Cardiac fibroblast (primary cell): ENCODE measurements around the gene ADGRL3.

ENCODE experiments used
- DNase-seq, 2 donors: peaks; one replicate each; pipeline versions ENCODE4 v3.0.0 to v3.0.0-alpha.2; 2010; ENCODE audit warnings: low read depth in 2 of 2
- H3K4me3 ChIP-seq, 2 donors: replicated peaks in 1 of 2; 1 replicate in 1 of 2; 2 replicates in 1 of 2; pipeline ENCODE4 v1.5.1; 2011; ENCODE audit warnings: low read depth in 2 of 2, low read length in 2 of 2, mild to moderate bottlenecking in 2 of 2, moderate library complexity in 1 of 2
- CTCF ChIP-seq: IDR thresholded peaks from one replicate; pipeline ENCODE4 v1.5.1; 2011; ENCODE audit warnings: low read depth, mild to moderate bottlenecking, low read length, inconsistent platforms

Gene ADGRL3

GRCh38 chr4:61180405-61180804 is 19.7 kb upstream of the ADGRL3 start:
- no peak overlapping the region for H3K4me3 ChIP-seq
- DNase-seq: no peak
- no peak for TF ChIP-seq CTCF

- TF ChIP-seq CTCF: no peak
- H3K4me3 ChIP-seq: no peak overlapping the region
- DNase-seq: no peak
Measured at GRCh38 chr4:61182915-61183314, 17.2 kb upstream of the ADGRL3 start.

- H3K4me3 ChIP-seq: no peak overlapping the region
- TF ChIP-seq CTCF: no peak
Measured at GRCh38 chr4:61185288-61185687, 14.8 kb upstream of the ADGRL3 start.

GRCh38 chr4:61192392-61192791 is 7.7 kb upstream of the ADGRL3 start:
- TF ChIP-seq CTCF: no peak
- DNase-seq: no peak
- H3K4me3 ChIP-seq: no peak overlapping the region

More at GRCh38 chr4:61185288-61185687, 14.8 kb upstream of the ADGRL3 start:
- no peak for DNase-seq

GRCh38 chr4:61193863-61194262 is 6.3 kb upstream of the ADGRL3 start:
- no peak for TF ChIP-seq CTCF
- no peak for DNase-seq
- no peak overlapping the region for H3K4me3 ChIP-seq

- TF ChIP-seq CTCF: no peak
- no peak for DNase-seq
- no peak overlapping the region for H3K4me3 ChIP-seq
Measured at GRCh38 chr4:61194571-61194970, 5.6 kb upstream of the ADGRL3 start.

GRCh38 chr4:61195101-61195500 is 5.0 kb upstream of the ADGRL3 start:
- TF ChIP-seq CTCF: no peak
- no peak overlapping the region for H3K4me3 ChIP-seq
- DNase-seq: peak in 1 of 2 donors; percentile 26
